GM21717 (cell line): ENCODE results near the gene ZBTB20.

Experiments
- ATAC-seq: cut with Tn5 transposase; IDR thresholded peaks from one replicate; pipeline ENCODE4 v1.9.1; 2021; ENCODE audit warnings: mild to moderate bottlenecking, moderate library complexity; ENCODE audit not compliant: unreplicated experiment

ZBTB20 gene

DNA sequence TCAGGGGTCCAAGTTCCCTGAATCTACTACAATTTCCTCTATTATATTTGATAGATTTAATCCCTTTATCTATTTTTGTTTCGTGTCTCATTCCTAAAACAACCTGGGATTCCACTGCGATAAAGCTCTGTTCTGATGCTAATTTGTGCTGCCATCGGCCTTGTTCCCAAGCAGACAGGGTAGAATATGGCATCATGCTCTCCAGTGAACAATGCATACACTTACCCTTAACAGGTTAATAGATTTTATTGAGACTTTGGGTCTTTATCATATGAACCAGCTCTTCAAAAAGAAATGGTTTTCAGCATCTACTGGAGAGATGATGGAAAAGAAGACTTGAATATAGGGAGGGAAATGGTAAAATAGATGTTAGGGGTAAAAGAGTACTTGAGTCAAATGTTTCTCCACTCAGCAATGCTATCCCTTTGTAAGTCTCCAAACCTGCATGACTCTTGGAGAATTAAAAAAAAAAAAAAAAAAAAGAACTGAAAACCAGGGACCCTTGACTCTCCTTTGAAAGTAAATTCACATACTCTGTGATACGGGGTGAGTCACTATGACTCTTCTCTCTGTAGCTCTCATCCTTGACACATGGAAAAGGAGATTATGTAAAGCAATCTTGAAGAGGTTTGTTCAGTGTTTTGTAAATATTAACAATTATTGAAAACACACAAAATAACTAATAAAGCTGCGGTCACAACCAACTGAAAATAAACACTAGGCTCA is 268.8 kb downstream of the ZBTB20 start:
- ATAC-seq, result no peak

DNA sequence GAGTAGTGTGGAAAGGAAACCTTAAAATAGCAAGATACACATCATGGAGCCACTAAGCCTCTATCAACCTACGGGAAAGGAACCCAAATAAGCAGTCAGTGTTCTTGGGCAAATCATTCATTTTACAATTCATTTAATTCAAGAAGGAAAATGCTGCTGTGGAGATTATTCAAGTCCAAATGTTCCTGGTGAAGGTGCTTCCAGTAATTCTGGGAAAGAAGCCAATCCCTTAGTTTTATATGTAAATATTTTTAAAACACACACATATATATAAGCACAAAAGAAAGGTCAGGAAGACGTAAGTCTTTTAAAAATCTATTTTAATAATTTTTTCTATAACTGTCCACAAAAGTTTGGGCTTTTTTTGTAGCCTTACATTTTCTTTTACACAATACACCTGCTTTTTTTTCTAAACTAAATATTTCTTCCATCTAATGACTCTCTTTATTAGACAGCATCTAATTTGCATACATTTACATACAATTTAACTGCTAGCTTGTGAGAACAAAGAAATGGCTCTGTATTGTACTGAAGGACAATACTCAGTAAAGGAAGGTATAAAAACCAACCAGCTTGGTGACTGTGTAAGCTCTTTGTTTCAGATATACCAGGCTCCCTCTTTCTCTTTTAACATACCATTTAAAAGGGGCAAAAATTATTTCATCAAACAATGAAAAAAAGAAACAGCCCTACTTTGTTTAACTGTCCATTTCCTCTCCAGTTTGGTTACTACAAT is 269.5 kb downstream of the ZBTB20 start:
- no peak for ATAC-seq

DNA sequence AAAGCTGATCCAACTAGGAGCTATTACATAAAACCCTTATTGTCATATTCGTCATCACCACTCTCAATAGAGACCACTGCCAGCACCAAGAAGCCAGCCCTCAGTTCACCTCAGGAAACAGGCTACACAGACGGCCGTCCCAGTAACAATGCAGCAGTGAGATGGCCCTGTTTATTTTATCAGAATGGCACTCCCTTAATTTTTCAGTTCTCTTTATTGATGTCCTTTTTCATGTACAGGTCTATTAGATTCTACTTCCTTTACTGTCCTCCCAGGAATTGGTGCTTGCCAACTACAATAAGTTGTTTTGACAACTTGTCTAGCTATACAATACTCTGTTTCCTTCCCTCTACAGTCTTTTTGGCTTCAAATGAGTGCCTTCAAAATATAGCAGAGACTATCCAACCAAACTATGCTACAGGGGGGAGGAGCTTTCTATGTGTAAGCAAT is 272.5 kb downstream of the ZBTB20 start:
- ATAC-seq, result no peak

DNA sequence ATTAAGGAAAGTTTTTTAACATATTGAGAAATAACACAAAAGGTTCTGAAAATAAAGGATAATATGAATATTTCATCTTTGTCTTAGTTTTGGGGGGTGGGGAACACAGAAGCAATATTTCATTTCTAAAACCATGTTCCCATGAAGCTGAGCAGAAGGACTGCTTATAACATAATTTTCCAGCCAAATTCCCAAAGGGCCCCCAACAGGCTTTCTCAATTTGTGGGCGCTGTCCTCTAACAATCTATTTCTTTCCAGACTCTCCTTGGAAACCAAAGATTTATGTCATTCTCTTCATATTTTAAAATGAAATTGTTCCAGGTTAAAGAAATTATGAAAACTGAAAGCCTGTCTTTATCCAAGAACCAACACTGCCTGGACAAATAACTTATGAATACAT is 273.5 kb downstream of the ZBTB20 start:
- no peak for ATAC-seq

DNA sequence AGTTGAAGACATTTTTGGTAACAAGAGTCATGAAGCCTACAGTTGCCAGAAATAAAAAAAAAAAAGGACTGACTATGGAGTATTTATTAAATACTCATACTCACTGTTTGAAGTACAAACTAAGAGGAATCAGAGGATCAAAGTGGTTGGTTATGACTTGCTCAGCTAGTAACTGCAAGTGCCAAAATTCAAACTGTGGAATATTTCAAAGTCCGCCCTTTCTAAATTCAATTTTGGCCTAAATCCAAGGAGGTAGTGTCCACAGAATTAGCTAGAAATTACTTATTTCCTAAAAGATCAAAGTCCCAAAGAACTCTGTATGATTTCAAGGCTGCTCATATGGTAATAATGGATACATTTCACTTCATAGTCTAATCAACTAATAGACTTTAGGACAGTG is 274.5 kb downstream of the ZBTB20 start:
- no peak for ATAC-seq

DNA sequence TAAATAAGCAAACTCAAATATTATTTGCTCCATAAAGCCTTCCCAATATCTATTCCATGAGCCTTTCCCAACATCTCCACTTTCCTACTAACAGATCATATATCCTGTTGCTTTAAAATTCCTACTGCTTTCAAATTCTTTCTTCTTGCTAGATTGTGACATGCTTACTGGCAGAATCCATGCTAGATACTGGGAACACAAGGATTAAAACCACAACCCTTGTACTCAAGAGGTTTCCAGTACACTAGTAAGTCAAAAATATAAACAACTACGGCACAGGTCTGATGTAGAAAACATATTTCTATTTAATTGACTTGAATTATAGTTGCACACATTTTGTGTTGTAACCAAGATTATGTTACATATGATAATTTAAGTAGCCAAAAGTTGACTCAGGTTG is 275.0 kb downstream of the ZBTB20 start:
- ATAC-seq, result no peak

DNA sequence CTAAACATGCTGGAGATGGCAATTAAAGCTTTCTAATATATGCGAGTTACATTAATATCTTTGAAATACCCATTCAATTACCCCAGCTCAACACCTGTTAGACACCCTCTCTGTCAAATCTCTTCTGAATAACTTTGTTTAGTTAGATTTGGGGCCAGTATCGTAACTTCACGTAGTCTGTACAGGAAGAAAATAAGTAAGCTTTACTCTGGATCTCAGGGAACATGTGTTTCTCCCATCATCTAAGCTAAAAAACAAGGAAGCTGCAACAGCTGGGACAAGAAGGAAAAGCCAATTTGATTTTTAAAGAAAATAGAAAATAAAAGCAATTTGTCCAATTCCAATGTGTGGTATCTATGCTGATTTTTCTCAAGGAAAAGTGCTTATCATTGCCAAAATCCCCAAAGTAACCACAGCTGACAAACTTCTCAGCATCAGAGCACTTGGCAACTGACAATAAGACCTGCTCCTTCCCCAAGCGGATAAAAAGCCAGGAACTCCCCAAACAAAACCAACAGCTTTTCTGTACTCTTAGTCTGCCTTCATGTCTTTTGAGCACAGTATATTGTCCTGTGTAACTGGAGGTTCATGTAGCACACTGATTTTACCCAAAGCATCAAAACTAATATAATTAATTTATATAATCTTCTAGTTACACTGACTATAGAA is 279.1 kb downstream of the ZBTB20 start:
- ATAC-seq, result no peak

DNA sequence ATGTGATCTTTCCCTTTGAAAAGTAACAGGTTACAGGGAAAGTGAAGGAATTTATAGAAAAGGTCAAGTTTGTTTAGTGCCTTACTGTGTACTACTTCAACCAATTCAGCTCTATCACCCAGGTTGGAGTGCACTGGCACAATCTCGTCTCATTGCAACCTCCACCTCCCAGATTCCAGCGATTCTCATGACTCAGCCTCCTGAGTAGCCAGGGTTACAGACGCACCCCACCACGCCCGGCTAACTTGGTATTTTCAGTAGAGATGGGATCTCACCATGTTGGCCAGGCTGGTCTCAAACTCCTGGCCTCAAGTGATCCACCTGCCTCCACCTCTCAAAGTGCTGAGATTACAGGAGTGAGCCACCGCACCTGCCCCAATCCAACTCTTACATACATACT is 279.7 kb downstream of the ZBTB20 start:
- no peak for ATAC-seq

DNA sequence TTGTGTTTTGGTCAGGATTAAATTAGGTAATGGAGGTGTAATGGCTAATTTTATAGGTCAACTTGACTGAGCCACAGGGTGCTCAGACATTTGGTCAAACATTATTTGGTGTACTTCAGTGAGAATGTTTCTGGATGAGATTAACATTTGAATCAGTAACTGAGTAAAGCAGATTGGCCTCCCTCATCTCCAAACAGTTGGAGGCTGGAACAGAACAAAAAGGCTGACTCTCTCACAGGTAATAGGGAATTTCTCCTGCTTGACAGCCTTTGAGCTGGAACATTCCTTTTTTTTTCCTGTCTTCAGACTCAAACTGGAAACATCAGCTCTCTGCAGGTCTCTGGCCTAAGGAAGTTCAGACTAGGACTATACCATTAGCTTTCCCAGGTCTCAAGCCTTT is 280.7 kb downstream of the ZBTB20 start:
- ATAC-seq, result no peak

DNA sequence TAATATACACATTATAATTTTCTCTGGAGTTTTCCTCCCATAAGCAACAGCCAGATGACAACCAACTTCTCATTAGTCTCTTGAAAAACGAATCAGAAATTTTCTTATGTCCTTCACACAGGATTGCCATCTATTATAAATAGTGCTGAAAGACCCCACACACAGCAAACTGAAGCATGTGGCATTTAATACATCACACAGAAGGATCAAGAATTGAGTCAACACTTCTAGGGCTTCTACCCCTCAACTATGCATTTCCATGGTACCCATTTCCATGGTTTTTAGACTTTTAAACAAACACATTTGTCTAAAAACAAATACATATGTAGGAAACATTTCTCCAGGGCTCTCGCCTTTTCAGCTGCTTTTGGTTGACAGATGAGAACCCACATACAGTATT is 282.1 kb downstream of the ZBTB20 start:
- no peak for ATAC-seq

DNA sequence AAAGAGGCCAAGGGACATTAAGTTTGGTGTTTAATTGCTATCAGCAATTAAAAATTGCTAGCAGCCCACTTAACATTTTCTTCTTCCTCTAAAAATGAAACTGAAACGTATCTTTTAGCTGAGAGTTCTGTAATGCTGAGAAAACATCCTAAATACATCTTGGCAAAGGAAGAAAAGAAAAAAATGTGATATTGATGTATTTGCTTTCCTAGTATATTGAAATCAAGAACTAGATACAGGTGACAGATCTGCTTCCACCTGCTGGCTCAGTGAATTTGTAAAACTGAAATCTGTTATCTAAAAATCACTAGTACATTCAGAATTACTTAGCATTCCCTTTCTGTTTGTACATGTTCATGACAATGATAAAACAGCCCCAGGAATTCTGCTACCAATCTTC is 283.2 kb downstream of the ZBTB20 start:
- ATAC-seq, result no peak

DNA sequence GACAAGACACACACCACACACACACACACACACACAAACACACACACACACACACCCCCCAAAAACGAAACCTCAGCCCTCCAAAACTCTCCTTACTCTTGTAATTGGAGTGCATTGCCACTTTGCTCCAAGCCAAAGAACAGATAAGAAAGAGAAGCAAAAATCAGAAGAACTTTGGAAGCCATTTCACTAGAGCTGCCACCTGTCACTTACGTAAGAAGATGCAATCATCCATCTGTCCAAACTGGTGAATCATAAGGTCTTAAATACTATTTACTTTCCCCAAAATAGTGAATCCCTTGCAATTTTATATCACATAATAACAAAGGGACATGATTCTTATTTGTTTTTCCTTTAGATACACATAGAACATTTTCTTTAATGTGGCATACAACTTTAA is 285.4 kb downstream of the ZBTB20 start:
- no peak for ATAC-seq

DNA sequence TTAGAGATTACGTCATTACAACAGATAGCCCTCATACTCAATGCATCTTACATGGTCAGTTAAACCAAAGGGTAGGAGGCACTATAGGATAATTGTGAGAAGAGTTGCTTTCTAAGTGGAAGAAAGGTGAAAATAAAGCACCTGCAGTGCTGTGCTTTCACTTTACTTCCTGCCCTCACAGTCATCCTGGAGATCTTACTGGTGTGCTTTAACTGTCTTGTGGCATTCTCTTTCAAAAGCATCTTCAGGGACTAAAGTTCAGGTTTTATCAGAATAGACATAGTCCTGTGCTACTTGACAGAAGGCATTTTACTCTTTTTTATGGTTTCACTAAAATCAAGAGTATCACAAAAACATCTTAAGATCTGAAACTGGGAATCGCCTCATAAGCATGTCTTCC is 286.6 kb downstream of the ZBTB20 start:
- no peak for ATAC-seq

DNA sequence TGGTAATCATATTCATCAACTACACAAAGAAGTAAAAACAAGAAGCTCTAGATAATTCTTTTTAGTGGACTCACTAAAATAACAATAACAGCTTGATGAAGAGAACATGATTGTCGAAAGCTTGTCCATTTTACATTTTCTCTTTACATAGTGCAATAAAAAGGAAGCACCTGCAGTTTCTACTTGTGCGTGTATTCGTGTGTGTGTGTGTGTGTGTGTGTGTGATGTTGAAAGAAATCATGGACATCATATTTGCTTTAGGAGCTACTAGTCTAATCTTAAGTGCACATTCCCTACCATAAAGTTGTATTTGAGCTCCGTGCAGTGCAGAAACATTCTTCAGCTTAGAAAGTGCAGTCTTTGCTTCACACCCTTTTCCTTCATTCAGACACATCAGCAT is 288.8 kb downstream of the ZBTB20 start:
- no peak for ATAC-seq

DNA sequence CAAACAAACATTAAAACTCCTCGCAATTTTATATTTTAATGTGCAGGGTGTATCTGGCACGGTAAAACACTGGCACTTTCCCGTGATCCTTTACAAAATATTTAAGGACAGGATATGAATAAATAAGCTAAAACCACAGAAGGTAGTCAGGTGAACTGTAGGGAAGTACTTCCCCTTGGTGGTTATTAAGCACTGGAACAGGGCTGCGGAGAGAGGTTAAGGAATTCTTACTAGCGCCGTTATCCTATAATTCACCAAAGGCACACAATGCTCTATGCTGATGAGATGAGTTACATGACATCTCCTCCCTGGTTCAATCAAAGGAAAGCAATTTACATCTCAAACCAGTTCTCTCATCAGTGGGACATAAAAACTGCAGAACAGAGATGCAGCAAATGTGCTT is 289.8 kb downstream of the ZBTB20 start:
- no peak for ATAC-seq

DNA sequence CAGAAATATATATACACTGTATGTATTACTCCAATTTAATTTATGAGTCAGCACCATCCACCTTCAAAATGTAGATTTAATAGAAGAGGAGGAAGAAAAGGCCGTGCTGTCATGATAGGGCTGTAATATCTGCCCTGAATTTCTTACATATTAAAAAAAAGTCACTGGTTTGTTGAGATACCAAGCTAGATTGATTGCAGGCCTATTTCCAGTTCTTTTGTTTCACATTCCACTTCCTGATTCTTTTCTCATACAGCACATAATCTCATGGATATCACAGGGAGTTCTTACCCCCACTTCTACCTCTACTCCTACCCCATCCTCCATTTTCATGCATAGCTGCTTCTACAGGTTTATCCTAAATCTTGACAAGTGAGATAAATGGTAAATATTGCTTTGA is 290.3 kb downstream of the ZBTB20 start:
- no peak for ATAC-seq

DNA sequence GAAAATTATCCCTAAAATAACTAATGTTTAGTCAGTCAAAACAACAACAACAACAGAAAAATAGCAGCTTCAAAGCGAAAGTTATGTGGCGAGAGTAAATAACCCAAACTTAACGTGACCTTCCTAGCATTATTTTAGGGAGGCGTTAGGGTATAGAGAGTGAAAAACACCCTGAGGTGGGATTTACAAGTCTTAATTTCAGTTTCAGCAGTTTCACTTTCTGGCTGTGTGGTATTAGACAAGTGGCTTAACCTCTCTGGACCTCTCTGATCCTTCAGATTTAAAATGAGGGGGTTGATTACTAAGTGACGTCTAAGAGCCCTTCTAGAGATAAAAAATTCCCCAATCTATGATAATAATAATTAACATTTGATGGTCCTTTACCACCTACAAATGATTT is 291.2 kb downstream of the ZBTB20 start:
- ATAC-seq, result no peak

DNA sequence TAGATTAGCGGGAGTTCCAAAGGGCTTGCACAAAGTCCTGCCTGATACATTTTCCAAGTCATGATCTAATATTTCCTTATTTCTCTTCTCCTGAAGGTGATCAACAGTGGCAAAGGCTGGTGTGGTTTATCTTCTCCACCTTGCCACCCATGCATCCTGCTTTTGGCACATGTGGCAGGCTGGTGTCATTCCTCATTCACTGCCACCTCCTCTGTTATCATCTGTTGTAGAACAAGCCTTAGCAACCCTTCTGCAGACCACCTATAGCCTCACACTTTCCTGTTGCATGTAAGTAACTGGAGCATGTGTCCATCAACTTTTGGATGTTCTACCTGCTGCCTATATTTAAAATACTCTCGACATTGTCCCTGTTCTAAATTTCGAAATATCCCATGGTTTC is 294.1 kb downstream of the ZBTB20 start:
- no peak for ATAC-seq

DNA sequence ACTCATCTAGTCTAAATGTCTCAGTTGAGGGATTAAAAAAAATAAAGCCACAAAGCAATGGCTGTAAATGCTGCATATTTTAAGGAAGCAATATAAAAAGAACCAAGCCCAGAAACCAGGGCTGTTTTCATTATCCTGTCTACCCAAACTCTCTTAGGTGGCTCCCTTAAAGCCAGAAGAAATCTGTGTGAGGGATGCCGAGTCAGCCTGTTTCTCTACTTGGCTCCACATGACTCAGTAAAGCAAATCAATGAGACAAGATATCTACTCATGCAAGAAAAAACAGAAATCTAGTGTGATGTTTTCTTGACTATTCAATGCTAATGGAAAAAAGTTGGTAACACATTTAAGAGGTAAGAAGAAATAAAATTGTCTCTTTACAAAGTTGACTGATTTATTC is 296.2 kb downstream of the ZBTB20 start:
- ATAC-seq, result no peak

DNA sequence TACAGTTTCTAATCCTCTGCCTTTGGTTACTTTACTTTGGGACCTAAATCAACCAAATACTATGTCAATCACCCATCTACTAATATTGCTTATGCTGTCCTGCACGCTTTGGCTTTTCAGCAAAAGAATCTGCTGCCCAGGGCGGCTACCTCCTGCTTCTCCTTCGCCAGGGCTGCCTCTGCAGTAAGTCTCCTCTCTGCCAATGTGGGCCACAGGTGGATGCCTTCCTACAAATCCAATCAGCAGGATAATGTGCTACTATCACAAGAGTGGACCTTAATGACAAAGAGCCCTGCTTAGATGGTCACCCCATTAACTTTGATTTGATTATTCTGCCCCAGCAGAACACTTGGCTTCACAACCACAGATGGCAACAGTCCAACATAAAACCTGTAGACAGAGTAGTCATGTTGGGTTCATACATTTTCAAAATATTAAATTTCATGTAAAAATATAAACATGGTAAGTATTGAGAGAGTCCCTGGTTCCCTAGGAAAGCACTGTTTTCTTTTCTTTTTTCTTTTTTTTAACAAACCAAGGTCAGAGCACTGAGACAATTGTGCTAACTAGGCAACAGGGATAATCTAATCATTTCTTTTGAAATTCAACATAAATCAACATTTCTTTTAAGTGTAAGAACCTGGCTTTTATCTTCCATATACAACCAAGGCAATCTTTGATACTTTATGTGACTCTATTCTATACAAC is 298.3 kb downstream of the ZBTB20 start:
- no peak for ATAC-seq

DNA sequence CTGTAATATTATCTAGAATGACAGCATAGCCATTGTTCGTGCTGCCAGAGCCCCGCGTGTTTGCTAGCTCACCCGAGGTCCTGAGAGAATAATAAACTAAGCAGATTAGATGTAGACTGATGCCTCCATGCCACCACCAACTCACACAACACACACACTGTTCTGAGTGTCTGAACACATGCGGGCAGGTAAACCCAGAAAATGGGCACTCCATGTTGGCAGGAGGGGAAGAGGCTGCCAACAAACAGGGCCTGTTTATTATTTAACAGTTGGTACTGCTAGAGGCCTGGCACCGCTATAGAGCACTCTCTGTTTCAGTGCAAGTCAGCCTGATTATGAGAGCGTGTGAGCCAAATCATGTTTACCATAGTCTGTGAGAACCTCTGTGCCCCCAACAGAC is 299.0 kb downstream of the ZBTB20 start:
- no peak for ATAC-seq
